Measurements from ENCODE around the gene TRIM34.

GRCh38 chr11:5592615-5593014 is 32.2 kb upstream of the TRIM34 start:
- TF ChIP-seq REST (IDR thresholded peaks at IDR 0.05; ENCODE audit: insufficient read depth in 1 of 2, low read depth in 2 of 2, low read length in 1 of 2) = no peak
- no peak for TF ChIP-seq CTCF (IDR thresholded peaks at IDR 0.05)
- no peak for TF ChIP-seq SIN3A (IDR thresholded peaks at IDR 0.05; ENCODE audit: borderline replicate concordance, insufficient read depth, low read depth, low read length)
- TF ChIP-seq POLR2AphosphoS5 (IDR thresholded peaks at IDR 0.05; ENCODE audit: low read depth, low read length) = no peak
- no peak for TF ChIP-seq TCF7L2 (IDR thresholded peaks at IDR 0.05; ENCODE audit: low read depth, low read length)

All from Panc1 (cell line).